Endodermal cell (in vitro differentiated cells): ENCODE data around the gene OIP5. TPM values are rescaled to one million over a fixed set of nuclear protein-coding genes. Genes with fewer than 3 reads are reported as not detected.

Experiments used
- DNase-seq: peaks from one replicate; pipeline ENCODE4 v3.0.0-alpha.2; 2017
- H3K27ac ChIP-seq: 2 replicates; pipeline ENCODE4 v1.5.1; 2013; ENCODE audit warnings: mild to moderate bottlenecking, low read depth, low read length, moderate library complexity
- H3K27me3 ChIP-seq: 2 replicates; pipeline ENCODE4 v1.6.1; 2013; ENCODE audit warnings: mild to moderate bottlenecking, low read length, moderate library complexity; ENCODE audit not compliant: insufficient read depth, control insufficient read depth, poor library complexity, severe bottlenecking
- H3K36me3 ChIP-seq: 2 replicates; pipeline ENCODE4 v1.7.0; 2013; ENCODE audit warnings: mild to moderate bottlenecking, low read length, moderate library complexity; ENCODE audit not compliant: control insufficient read depth, insufficient read depth
- H3K4me1 ChIP-seq: one replicate; pipeline ENCODE4 v1.7.0; 2013; ENCODE audit warnings: low read length; ENCODE audit not compliant: control insufficient read depth, insufficient read depth
- H3K4me3 ChIP-seq: 2 replicates; pipeline ENCODE4 v1.5.1; 2013; ENCODE audit warnings: mild to moderate bottlenecking, low read length, moderate library complexity
- H3K9ac ChIP-seq: 2 replicates; pipeline ENCODE4 v1.6.1; 2013; ENCODE audit warnings: mild to moderate bottlenecking, low read length, moderate library complexity; ENCODE audit not compliant: poor library complexity, severe bottlenecking; ENCODE audit errors: extremely low read depth
- H3K9me3 ChIP-seq: 2 replicates; pipeline ENCODE4 v1.6.1; 2013; ENCODE audit warnings: mild to moderate bottlenecking, low read length, moderate library complexity; ENCODE audit not compliant: control insufficient read depth
- H3K27ac Mint-ChIP-seq: 2 replicates; pipeline ENCODE4 v1.8.0; 2020; ENCODE audit warnings: mixed read lengths
- H3K27me3 Mint-ChIP-seq: 2 replicates; pipeline ENCODE4 v1.8.0; 2021; ENCODE audit warnings: mild to moderate bottlenecking, mixed read lengths; ENCODE audit not compliant: insufficient read depth
- H3K36me3 Mint-ChIP-seq: 2 replicates; pipeline ENCODE4 v1.8.0; 2020; ENCODE audit warnings: low read depth, mixed read lengths
- H3K4me1 Mint-ChIP-seq: 2 replicates; pipeline ENCODE4 v1.8.0; 2020; ENCODE audit warnings: mixed read lengths
- H3K4me3 Mint-ChIP-seq: 2 replicates; pipeline ENCODE4 v1.8.0; 2020; ENCODE audit warnings: mild to moderate bottlenecking, moderate library complexity, mixed read lengths
- H3K9me3 Mint-ChIP-seq: 2 replicates; pipeline ENCODE4 v1.8.0; 2020; ENCODE audit warnings: mild to moderate bottlenecking, mixed read lengths
- WGBS, 2 experiments: methylation state at CpG; one replicate each; pipeline versions ENCODE4 v1.1.5 to v1.1.7; 2013; ENCODE audit warnings: missing lambda C conversion rate in 2 of 2, mixed read lengths in 1 of 2; ENCODE audit not compliant: insufficient coverage in 1 of 2, insufficient read length in 1 of 2; 5-methylcytosine and 5-hydroxymethylcytosine counted together
- total RNA-seq, 2 donors: library from RNA; stranded (reverse); fragmentation: NEBNext Ultra II Directional in 1 of 2; extraction: Animal tissue kit (Norgen Biotek cat#: 25700) in 1 of 2; gene quantifications; 2 replicates in 1 of 2; 3 replicates in 1 of 2; pipeline ENCODE4 v1.2.1, GENCODE V29; 2021
- TF ChIP-seq, protein P1 (sequence below): fragments of 200-600 bp; sonication (generic); conservative IDR thresholded peaks from 2 replicates; pipeline ENCODE4 v1.5.0; 2021; ENCODE audit warnings: antibody characterized with exemption, mild to moderate bottlenecking

The OIP5 gene
- total RNA-seq, 2 donors from 2014 or later = 18.9 to 22.9 TPM

DNA sequence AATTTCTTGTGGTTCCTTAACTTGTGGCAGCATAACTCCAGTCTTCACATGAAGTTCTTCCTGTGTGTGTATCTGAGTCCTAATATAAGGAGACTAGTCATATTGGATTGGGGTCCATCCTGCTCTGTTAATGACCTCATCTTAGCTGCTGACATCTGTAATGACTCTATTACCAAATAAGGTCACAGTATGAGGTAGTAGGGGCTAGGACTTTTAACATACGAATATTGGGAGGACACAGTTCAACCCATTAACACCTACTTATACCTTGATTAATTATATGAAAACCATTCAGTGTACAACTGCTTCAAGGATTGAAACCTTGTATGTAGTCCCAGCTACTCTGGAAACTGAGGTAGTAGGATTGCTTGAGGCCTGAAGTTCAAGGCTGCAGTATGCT is 43.9 kb downstream of the OIP5 start:
- Mint-ChIP-seq H3K36me3 (peaks cover 59% of the 10 kb centered on the region), H3K27me3 (no peaks in the 10 kb centered on the region), H3K4me3 (no peak overlapping the region), H3K9me3 (peaks cover 3% of the 10 kb centered on the region), H3K27ac (peak overlapping the region; percentile 74), H3K4me1 (peaks cover 13% of the 10 kb centered on the region)
- peaks cover 12% of the 10 kb centered on the region for H3K9me3 ChIP-seq
- WGBS, 2 experiments = 100% methylated on average over 1 of the region's 1 CpG; no CpG with 5 or more reads in 1 of the 2 experiments
- H3K9ac ChIP-seq = no peak overlapping the region
- DNase-seq = no peak
- no peaks in the 10 kb centered on the region for H3K27me3 ChIP-seq
- no peaks in the 10 kb centered on the region for H3K4me1 ChIP-seq
- no peak overlapping the region for H3K4me3 ChIP-seq
- peaks cover 59% of the 10 kb centered on the region for H3K36me3 ChIP-seq
- H3K27ac ChIP-seq = no peak overlapping the region
- TF ChIP-seq, protein P1, sequence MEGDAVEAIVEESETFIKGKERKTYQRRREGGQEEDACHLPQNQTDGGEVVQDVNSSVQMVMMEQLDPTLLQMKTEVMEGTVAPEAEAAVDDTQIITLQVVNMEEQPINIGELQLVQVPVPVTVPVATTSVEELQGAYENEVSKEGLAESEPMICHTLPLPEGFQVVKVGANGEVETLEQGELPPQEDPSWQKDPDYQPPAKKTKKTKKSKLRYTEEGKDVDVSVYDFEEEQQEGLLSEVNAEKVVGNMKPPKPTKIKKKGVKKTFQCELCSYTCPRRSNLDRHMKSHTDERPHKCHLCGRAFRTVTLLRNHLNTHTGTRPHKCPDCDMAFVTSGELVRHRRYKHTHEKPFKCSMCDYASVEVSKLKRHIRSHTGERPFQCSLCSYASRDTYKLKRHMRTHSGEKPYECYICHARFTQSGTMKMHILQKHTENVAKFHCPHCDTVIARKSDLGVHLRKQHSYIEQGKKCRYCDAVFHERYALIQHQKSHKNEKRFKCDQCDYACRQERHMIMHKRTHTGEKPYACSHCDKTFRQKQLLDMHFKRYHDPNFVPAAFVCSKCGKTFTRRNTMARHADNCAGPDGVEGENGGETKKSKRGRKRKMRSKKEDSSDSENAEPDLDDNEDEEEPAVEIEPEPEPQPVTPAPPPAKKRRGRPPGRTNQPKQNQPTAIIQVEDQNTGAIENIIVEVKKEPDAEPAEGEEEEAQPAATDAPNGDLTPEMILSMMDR = no peak

DNA sequence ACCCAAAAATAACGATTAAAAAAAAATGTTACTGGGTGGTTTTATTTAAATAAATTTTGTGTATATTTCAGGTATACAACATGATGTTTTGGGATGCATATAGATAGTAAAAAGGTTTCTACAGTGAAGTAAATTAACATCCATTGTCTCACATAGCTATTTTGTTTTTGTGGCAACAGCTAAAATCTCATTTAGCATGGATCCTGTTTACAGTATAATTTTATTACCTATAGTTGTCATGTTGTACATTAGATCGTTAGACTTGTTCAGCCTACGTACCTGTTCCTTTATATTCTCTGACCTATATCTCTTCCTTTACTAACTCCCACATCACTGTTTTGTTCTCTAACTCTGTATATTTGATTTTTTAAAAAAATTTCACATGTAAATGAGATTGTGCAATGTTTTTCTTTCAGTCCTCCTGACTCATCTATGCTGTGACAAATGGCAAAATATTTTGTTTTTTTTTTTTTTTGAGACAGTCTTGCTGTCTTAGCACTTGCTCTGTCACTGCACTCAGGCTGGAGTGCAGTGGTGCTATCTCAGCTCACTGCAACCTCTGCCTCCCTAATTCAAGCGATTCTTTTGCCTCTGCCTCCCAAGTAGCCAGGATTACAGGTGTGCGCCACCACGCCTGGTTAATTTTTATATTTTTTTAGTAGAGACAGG is 45.6 kb downstream of the OIP5 start:
- peaks cover 3% of the 10 kb centered on the region for H3K9me3 Mint-ChIP-seq
- H3K4me1 ChIP-seq = peaks cover 3% of the 10 kb centered on the region
- TF ChIP-seq, protein P1 = no peak
- H3K4me1 Mint-ChIP-seq = peaks cover 13% of the 10 kb centered on the region
- peak overlapping the region; percentile 15 for H3K4me3 ChIP-seq
- no peak overlapping the region for H3K27ac ChIP-seq
- peaks cover 52% of the 10 kb centered on the region for H3K36me3 Mint-ChIP-seq
- H3K9ac ChIP-seq = no peak overlapping the region
- no peaks in the 10 kb centered on the region for H3K27me3 ChIP-seq
- no peaks in the 10 kb centered on the region for H3K27me3 Mint-ChIP-seq
- H3K36me3 ChIP-seq = peaks cover 50% of the 10 kb centered on the region
- no peak overlapping the region for H3K27ac Mint-ChIP-seq
- 94 to 97% methylated on average over 3 to 5 of the region's 6 CpGs for WGBS, 2 experiments
- DNase-seq = no peak
- peaks cover 12% of the 10 kb centered on the region for H3K9me3 ChIP-seq
- no peak overlapping the region for H3K4me3 Mint-ChIP-seq

DNA sequence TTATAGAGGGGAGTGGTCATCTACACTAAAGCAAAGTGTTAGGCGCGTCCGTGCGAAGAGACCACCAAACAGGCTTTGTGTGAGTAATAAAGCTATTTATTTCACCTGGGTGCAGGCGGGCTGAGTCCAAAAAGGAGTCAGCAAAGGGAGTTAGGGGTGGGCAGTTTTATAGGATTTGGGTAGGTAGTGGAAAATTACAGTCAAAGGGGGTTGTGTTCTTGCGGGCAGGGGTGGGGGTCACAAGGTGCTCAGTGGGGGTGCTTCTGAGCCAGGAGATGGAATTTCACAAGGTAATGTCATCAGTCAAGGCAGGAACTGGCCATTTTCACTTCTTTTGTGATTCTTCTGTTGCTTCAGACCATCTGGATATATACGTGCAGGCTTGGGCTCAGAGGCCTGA is 47.1 kb downstream of the OIP5 start:
- peak overlapping the region; percentile 90 for H3K9ac ChIP-seq
- TF ChIP-seq, protein P1 = no peak
- H3K9me3 Mint-ChIP-seq = peaks cover 3% of the 10 kb centered on the region
- DNase-seq = peak; percentile 80
- H3K27me3 Mint-ChIP-seq = no peaks in the 10 kb centered on the region
- no peak overlapping the region for H3K27ac ChIP-seq
- 14 to 29% methylated on average over 1 to 7 of the region's 7 CpGs for WGBS, 2 experiments
- H3K9me3 ChIP-seq = peaks cover 12% of the 10 kb centered on the region
- H3K4me3 ChIP-seq = peak overlapping the region; percentile 99
- H3K36me3 Mint-ChIP-seq = peaks cover 39% of the 10 kb centered on the region
- H3K36me3 ChIP-seq = peaks cover 47% of the 10 kb centered on the region
- H3K4me1 ChIP-seq = peaks cover 3% of the 10 kb centered on the region
- H3K4me3 Mint-ChIP-seq = peak overlapping the region; percentile 94
- H3K4me1 Mint-ChIP-seq = peaks cover 13% of the 10 kb centered on the region
- H3K27ac Mint-ChIP-seq = peak overlapping the region; percentile 95
- no peaks in the 10 kb centered on the region for H3K27me3 ChIP-seq
